Stimulated activated CD8-positive, alpha-beta memory T cell treated with anti-CD3 and anti-CD28 coated beads, Interleukin-15, amount 100 ng/mL, for 1 hour (primary cell): ENCODE measurements around the gene PPP1R18.
A peak's percentile ranks its signal among the peaks of the same experiment; 100 is the strongest.
"Not testable (repeated sequence)": the region's sequence is repeated elsewhere in the genome, so short reads cannot be mapped to it uniquely, and the experiment has no call there.

Experiments
- DNase-seq: peaks from one replicate; pipeline ENCODE4 v3.0.0-alpha.2; 2020; ENCODE audit warnings: low read depth

Gene PPP1R18

GRCh38 chr6:30666300-30666699 lies 20.1 kb downstream of the PPP1R18 start:
- not testable (repeated sequence) for DNase-seq

GRCh38 chr6:30664994-30665767 lies 21.3 kb downstream of the PPP1R18 start:
- DNase-seq: no peak

- DNase-seq: not testable (repeated sequence)
Observed at GRCh38 chr6:30657922-30658321, 28.5 kb downstream of the PPP1R18 start.

- DNase-seq: no peak
Observed at GRCh38 chr6:30657454-30657853, 29.0 kb downstream of the PPP1R18 start.

GRCh38 chr6:30656513-30656912 lies 29.9 kb downstream of the PPP1R18 start:
- no peak for DNase-seq

GRCh38 chr6:30655743-30656094 lies 30.7 kb downstream of the PPP1R18 start:
- DNase-seq: no peak

- DNase-seq: no peak
Observed at GRCh38 chr6:30654798-30655742, 31.4 kb downstream of the PPP1R18 start.

- no peak for DNase-seq
Observed at GRCh38 chr6:30651143-30651542, 35.3 kb downstream of the PPP1R18 start.

GRCh38 chr6:30647242-30648116 lies 39.0 kb downstream of the PPP1R18 start:
- DNase-seq: peak; percentile 54

- peak; percentile 82 for DNase-seq
Observed at GRCh38 chr6:30646450-30647241, 39.8 kb downstream of the PPP1R18 start, which contains the start of gene C6orf136. Gene C6orf136, plus strand, starts transcription at chr6:30647133. Its CDS starts 99 bp downstream, at chr6:30647232.

GRCh38 chr6:30645989-30646388 lies 40.5 kb downstream of the PPP1R18 start:
- no peak for DNase-seq

- no peak for DNase-seq
Observed at GRCh38 chr6:30644769-30645168, 41.7 kb downstream of the PPP1R18 start.

- DNase-seq: no peak
Observed at GRCh38 chr6:30643656-30644055, 42.8 kb downstream of the PPP1R18 start.

GRCh38 chr6:30641048-30641447 lies 45.4 kb downstream of the PPP1R18 start:
- no peak for DNase-seq

GRCh38 chr6:30640481-30640880 lies 46.0 kb downstream of the PPP1R18 start:
- no peak for DNase-seq

GRCh38 chr6:30635834-30636233 lies 50.6 kb downstream of the PPP1R18 start:
- no peak for DNase-seq

GRCh38 chr6:30626484-30627366 lies 59.7 kb downstream of the PPP1R18 start, which contains the start of gene ATAT1:
Gene ATAT1, plus strand, starts transcription at chr6:30626874.
- DNase-seq: peak; percentile 84
